Ureter (tissue), 1 donor: ENCODE data around the gene RABGGTB. TPM values are rescaled to one million over a fixed set of nuclear protein-coding genes. Genes with fewer than 3 reads are reported as not detected.
"Not testable (repeated sequence)": the region's sequence is repeated elsewhere in the genome, so short reads cannot be mapped to it uniquely, and the experiment has no call there.

Experiments
- DNase-seq: peaks from one replicate; pipeline ENCODE4 v3.0.0-alpha.2; 2020; ENCODE audit warnings: low spot score
- total RNA-seq: library from RNA; stranded (reverse); gene quantifications from one replicate; pipeline ENCODE4 v1.2.4, GENCODE V29; 2023
- donor health status: DM: yes; HTN: yes; CAD: no.

The RABGGTB gene
- 87.5 TPM for total RNA-seq

DNA sequence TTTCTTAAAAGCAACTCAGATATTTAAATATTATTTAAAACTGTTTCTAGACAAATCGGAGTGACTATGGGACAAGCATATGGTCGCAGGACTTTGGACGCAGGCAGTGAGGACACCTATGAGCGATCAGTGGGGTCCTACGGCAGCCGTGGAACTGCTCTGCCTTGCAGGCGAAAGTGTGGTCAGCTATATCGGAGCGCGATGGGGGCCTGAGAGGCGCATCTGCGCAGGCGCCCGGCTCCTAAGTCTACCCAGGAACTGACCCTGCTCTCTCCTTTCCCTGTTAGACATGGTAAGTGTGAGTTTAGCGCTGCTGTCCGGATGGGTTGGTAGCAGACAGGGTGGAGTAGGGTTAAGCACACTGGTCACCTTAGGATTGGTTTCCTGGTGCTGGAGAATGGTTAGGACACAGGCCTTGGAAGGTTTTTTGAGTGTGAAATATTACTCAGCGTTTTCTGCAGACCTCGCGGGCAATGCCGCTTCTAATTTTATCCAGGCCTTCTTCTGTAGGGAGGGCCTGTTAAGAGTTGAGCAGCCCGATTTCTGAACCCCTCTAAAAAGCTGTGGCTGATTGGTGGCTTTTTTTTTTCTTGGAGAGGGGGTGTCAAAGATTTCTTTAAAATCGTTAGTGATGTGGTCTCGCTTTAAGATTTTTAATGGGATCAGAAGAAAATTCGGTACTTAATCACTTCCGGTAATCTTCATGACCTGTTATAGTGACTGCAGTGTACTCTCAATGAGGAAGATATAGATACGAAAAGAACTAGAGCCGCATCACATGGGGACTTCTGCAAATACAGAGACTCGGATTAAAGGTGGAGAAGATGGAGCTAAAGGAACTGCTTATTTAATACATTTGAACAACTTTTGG lies at the start of gene RABGGTB:
Gene RABGGTB (plus strand): TSS at position 274 of the 871 bp plus-strand sequence. CDS start 16 bp downstream, at position 290.
- peak; percentile 96 for DNase-seq

- DNase-seq = no peak
Observed at GRCh38 chr1:75742047-75742625, 43.9 kb upstream of the RABGGTB start.

DNA sequence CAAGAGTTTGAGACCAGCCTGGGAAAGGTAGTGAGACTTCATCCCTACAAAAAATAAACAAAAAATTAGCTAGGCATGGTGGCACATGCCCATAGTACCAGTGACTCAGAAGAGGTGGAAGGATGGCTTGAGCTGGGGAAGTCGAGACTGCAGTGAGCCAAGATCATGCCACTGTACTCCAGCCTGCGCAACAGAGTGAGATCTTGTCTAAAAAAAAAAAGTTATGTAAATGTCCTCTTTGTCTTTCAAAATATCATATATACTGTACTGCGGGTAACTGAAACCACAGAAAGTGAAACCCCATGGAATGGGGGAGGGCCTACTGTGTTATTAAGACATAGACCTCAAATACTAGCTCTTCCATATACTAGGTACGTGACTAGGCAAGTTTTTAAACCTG lies 40.8 kb upstream of the RABGGTB start:
- no peak for DNase-seq

GRCh38 chr1:75757210-75757609 lies 28.8 kb upstream of the RABGGTB start:
- DNase-seq = not testable (repeated sequence)

DNA sequence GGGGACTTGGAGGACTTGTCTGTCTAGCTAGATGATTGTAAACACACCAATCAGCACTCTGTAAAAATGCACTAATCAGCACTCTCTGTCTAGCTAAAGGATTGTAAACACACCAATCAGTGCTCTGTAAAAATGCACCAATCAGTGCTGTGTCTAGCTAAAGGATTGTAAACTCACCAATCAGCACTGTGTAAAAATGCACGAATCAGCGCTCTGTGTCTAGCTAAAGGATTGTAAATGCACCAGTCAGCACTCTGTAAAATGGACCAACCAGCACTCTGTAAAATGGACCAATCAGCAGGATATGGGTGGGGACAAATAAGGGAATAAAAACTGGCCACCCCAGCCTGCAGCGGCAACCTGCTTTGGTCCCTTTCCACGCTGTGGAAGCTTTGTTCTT lies 27.5 kb upstream of the RABGGTB start:
- DNase-seq = not testable (repeated sequence)

DNA sequence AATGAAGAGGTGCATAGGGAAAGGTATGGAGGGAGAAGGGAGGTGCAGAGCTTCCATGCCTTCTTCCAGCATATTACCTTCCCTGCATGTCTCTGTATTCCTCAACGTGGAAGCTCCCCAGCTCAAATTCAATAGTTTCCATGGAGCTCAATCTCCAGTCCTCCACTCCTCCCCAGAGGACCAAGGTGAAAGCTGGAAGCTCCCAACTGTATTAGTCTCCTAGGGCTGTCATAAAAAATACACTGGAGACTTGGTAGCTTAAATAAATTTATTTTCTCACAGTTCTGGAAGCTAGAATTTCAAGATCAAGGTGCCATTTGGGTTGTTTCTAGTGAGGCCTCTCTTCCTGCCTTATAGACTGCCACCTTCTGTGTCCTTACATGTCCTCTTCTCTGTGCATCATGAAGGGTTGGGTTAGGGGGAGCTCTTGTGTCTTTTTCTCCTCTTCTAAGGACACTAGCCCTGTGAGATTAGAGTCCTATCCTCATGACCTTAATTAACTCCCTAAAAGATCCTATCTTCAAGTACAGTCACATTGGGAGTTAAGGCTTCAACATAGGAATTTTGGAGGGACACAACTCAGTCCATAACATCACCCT lies 21.9 kb upstream of the RABGGTB start:
- no peak for DNase-seq

DNA sequence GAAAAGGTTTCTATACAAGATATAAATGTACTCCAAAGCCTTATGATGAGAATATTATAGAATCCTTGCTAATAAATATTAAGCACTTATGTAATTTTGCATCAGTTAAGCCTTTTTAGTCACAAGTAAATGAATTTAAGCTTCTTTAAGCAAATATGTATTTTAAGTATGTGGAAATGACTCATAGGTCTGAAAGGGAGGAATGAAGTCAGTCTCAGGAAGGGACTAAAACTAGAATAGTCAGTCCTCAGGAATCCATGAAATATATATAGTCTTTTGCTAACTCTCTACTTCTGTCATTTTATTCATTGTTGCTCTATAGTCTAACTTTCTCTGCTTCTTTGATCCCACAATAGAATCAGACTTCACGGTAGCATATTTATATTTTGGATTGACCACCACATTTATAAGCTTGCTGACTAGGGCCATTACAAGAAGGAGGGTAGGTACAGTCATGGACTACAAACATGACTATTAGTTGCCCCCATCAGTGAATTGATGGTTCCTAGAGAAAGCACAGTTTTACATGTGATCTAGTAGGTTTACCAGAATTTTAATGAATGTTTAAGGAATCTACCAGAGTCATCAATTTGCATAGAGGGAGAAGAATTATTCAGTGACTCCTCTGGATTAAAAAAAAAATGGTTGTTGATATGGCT lies 20.2 kb upstream of the RABGGTB start:
- no peak for DNase-seq

DNA sequence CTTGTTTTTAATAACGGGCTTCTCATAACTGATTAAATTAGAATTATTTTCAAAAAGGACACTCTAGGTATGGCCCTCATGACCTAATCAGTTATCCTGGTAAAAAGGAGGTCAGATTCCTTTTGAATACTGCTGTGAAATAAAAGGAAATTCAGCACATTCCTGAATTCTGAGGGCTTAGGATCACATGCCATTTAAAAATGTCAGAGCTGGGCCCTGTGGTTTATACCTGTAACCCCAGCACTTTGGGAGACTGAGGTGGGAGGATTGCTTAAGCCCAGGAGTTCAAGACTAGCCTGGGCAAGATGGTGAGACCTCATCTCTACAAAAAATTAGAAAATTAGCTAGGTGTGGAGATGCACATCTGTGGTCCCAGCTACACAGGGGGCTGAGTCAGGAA lies 18.0 kb upstream of the RABGGTB start:
- DNase-seq = no peak

GRCh38 chr1:75770761-75771160 lies 15.3 kb upstream of the RABGGTB start:
- no peak for DNase-seq

- DNase-seq = no peak
Observed at GRCh38 chr1:75771978-75772377, 14.1 kb upstream of the RABGGTB start.

GRCh38 chr1:75777812-75778211 lies 8.2 kb upstream of the RABGGTB start:
- not testable (repeated sequence) for DNase-seq

- DNase-seq = not testable (repeated sequence)
Observed at GRCh38 chr1:75778694-75779093, 7.4 kb upstream of the RABGGTB start.

DNA sequence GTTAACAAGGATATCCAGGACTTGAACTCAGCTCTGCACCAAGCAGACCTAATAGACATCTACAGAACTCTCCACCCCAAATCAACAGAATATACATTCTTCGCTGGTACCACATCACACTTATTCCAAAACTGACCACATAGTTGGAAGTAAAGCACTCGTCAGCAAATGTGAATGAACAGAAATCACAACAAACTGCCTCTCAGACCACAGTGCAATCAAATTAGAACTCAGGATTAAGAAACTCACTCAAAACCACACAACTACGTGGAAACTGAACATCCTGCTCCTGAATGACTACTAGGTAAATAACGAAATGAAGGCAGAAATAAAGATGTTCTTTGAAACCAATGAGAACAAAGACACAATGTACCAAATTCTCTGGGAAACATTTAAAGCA lies 5.9 kb upstream of the RABGGTB start:
- not testable (repeated sequence) for DNase-seq

- DNase-seq = not testable (repeated sequence)
Observed at GRCh38 chr1:75783920-75784319, 2.1 kb upstream of the RABGGTB start.

GRCh38 chr1:75785320-75785982 lies 605 bp upstream of the RABGGTB start:
- DNase-seq = no peak

DNA sequence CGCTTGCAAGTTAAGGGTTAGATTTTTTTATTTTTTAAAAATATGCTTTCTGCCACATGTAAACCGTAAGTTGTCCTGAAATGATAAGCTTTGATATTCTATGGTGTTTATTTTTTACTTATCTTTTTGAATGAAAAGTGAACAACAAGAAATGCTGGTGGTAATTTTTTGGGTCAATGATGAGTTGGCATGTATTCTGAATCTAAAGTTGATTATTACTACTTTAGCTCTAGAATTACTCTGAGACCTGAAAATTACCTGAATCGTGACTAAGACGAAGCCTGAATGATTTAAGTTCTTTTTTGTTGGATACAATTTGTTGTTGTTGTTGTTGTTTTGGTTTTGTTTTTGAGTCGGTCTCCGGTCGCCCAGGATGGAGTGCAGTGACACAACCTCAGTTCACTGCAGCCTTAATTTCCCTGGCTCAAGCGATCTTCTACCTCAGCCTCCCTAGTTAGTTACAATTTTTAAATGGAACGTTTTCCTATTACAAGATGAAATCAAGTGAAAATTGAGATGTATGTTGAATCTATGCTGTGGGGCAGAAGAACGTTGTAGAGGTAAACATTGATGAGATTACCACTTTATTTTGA lies 941 bp downstream of the RABGGTB start:
- no peak for DNase-seq

- DNase-seq = no peak
Observed at GRCh38 chr1:75787524-75787923, 1.5 kb downstream of the RABGGTB start.

GRCh38 chr1:75789988-75790387 lies 3.9 kb downstream of the RABGGTB start:
- no peak for DNase-seq

GRCh38 chr1:75791022-75791421 lies 5.0 kb downstream of the RABGGTB start:
- no peak for DNase-seq

DNA sequence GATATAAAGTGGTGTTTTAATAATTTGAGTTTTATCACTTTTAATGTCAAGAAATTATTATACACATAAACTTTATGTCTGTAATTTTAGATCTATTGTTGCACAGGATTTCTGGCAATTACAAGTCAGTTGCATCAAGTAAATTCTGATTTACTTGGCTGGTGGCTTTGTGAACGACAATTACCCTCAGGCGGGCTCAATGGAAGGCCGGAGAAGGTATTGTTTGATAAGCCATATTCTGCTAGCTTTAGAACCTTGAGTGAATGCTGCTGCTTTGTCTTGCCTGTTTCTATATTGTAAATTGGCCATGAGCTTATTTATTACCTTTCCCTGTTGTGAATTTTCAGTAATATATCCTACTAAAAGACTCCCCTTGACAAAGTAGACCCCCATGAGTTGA lies 6.0 kb downstream of the RABGGTB start:
- no peak for DNase-seq

DNA sequence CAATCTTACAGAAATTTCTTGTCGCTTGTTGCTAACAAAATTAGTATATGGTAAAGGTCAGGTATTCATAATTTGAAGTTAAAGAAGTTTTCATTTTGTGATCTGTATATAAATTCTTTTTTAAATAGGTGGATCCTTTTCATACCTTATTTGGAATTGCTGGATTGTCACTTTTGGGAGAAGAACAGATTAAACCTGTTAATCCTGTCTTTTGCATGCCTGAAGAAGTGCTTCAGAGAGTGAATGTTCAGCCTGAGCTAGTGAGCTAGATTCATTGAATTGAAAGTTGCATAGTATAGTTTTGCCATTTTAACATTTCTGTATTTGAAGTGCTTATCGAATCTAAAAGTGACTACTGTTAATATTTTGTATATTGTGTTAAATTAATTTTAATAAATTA lies 8.3 kb downstream of the RABGGTB start:
- DNase-seq = no peak
